ENCODE results near the gene PCYT1A.
"Not testable (repeated sequence)": the region's sequence is repeated elsewhere in the genome, so short reads cannot be mapped to it uniquely, and the experiment has no call there.

Gene PCYT1A

DNA sequence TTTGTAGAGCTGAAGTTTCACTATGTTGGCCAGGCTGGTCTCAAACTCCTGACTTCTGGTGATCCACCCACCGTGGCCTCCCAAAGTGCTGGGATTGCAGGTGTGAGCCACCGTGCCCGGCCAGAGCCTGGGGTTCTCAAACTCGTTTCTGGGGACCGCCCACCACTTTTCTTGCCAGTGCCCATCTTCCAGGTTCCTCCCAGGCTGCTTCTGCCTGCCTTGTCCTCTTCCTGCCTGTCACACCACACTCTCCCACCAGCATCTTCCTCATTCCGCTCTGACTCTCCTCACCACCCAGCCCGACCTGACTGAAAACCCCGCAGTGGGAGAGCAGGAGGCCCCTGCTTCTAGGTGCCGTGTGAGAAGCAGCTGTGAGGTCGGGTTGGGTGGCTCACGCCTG lies 33.6 kb upstream of the PCYT1A start:
- Histone ChIP-seq H3K9ac (0 out of 22 replicates have a peak overlapping the region, but pooled peaks of 1 of the 11 experiments have one; percentile 24), H3K27me3 (no peaks in the 10 kb centered on the region), H3K4me3 (no peak overlapping the region), H3K4me1 (peaks cover 13 to 67% (median 36%) of the 10 kb centered on the region in 10 experiments), H3K27ac (no peak overlapping the region; a peak in 1 of 22 replicates), H3K36me3 (no peaks in the 10 kb centered on the region; a peak in 1 of 22 replicates), H3K9me3 (replicated peaks in 1 of 11) (no peaks in the 10 kb centered on the region), H4K20me1 (no peaks in the 10 kb centered on the region; a peak in 1 of 22 replicates), H3K4me2 (peak overlapping the region in 5 of 11 experiments; percentile 14 to 80 (median 67); a peak in 8 of 22 replicates)
- TF ChIP-seq Cebpa-rat (IDR thresholded peaks at IDR 0.05) = no peak

DNA sequence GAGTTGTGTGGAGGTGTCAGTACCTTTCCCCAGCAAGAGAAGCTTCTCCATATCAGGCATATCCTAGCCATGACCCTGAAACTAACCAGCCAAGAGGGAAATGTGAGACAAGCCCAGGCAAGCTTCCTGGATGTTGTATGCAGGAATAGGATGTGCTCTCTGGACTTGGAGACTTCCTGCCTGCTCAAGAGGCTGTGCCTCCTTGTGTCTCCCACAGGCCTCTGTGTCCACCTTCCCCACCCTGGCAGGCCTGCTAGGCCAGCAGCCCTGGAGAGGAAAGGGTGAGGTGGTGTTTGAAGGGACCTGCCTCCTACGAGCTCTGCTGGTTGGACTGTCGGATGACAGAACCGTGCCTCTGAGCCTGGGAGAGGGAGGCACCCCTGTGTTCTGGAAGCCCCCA lies 32.6 kb upstream of the PCYT1A start:
- H4K20me1 ChIP-seq = no peaks in the 10 kb centered on the region; a peak in 1 of 22 replicates
- H3K36me3 ChIP-seq = peaks cover 0 to 6% (median 0%) of the 10 kb centered on the region in 11 experiments; a peak in 2 of 22 replicates
- H3K4me3 ChIP-seq = no peak overlapping the region
- peak overlapping the region in 6 of 11 experiments; percentile 68 to 91 (median 82); a peak in 9 of 22 replicates for H3K4me2 ChIP-seq
- no peak for TF ChIP-seq Cebpa-rat (IDR thresholded peaks at IDR 0.05)
- no peaks in the 10 kb centered on the region for H3K27me3 ChIP-seq
- H3K9ac ChIP-seq = 0 out of 22 replicates have a peak overlapping the region, but pooled peaks of 2 of the 11 experiments have one; percentile 11 to 27
- peak overlapping the region in 2 of 11 experiments; percentile 4 to 23; a peak in 3 of 22 replicates for H3K27ac ChIP-seq
- peaks cover 13 to 69% (median 36%) of the 10 kb centered on the region in 10 experiments for H3K4me1 ChIP-seq
- no peaks in the 10 kb centered on the region for H3K9me3 ChIP-seq (replicated peaks in 1 of 11)

DNA sequence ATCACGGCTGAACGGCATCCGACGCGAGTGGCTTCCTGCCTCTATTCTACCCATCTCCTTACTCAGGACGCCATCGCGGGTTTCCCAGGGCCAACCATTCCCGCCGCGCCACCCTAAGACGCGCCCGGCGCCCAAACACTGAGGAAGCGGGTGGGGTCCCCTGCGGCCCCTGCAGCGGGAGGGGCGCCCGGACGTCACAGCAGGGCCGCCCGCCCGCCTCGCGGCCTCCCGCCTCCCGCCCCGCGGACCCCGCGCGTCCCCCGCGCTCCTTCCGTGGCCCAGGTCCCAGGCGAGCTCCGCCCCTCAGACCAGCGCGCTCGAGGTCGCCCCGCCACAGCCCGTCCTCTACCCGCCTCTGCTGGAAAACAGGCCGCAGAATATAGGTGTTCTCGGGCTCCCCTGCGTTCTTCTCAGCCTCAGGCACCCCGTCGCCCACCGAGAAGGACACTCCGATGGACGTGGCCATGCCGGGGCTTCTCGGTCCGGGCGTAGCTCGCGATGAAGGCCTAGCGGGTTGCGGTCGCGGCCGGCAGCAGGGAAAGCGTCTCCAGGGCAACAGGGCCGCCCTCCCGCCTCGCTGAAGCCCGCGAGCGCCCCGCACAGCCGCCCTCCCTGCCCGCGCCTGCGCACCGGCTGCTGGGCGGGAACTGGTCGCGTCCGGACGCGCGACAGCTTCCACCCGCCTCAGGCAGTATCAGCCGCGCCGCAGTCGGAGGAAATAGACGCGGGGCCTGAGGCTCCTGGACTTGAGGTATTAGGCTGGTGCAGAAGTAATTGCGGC lies 30.4 kb upstream of the PCYT1A start, which contains the start of gene DYNLT2B:
TSS of gene DYNLT2B (minus strand) at position 554 of the 781 bp plus-strand sequence. CDS start at position 466, 88 bp downstream.
- TF ChIP-seq Cebpa-rat (IDR thresholded peaks at IDR 0.05) = no peak
- Histone ChIP-seq H3K36me3 (peaks cover 0 to 12% (median 0%) of the 10 kb centered on the region in 11 experiments; a peak in 3 of 22 replicates), H3K27ac (peak within 1 kb of the TSS; percentile 53 to 92 (median 89); a peak in 21 of 22 replicates), H3K4me2 (peak within 1 kb of the TSS; percentile 69 to 92 (median 84)), H3K9ac (peak within 1 kb of the TSS; percentile 80 to 94 (median 90)), H4K20me1 (no peaks in the 10 kb centered on the region), H3K27me3 (no peaks in the 10 kb centered on the region), H3K9me3 (replicated peaks in 1 of 11) (no peaks in the 10 kb centered on the region), H3K4me3 (peak within 1 kb of the TSS; percentile 69 to 94 (median 84)), H3K4me1 (peaks cover 13 to 58% (median 34%) of the 10 kb centered on the region in 10 experiments)

DNA sequence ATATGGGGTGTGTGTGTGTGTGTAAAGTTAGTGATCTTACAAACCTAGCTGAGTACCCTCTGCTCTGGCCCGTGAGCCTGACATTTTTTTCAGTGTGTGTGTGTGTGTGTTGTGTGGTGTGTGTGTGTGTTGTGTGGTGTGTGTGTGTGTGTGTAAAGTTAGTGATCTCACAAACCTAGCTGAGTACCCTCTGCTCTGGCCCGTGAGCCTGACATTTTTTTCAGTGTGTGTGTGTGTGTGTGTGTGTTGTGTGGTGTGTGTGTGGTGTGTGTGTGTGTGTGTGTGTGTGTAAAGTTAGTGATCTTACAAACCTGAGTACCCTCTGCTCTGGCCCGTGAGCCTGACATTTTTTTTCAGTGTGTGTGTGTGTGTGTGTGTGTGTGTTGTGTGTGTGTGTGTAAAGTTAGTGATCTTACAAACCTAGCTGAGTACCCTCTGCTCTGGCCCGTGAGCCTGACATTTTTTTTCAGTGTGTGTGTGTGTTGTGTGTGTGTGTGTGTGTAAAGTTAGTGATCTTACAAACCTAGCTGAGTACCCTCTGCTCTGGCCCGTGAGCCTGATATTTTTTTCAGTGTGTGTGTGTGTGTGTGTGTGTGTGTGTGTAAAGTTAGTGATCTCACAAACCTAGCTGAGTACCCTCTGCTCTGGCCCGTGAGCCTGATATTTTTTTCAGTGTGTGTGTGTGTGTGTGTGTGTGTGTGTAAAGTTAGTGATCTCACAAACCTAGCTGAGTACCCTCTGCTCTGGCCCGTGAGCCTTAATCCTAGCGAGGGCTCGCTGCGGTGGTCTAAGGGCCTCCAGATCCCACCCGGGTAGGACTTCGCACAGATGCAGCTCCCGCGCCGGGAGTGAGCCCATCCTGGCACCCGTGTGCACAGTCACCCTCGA lies 29.5 kb upstream of the PCYT1A start:
- not testable (repeated sequence) for H3K27me3 ChIP-seq; H4K20me1 ChIP-seq; H3K9me3 ChIP-seq (replicated peaks in 1 of 11)
- Histone ChIP-seq H3K4me1 (peaks cover 13 to 50% (median 32%) of the 10 kb centered on the region in 10 experiments), H3K4me2 (peak overlapping the region; percentile 69 to 92 (median 84)), H3K9ac (peak overlapping the region; percentile 80 to 94 (median 90)), H3K36me3 (peaks cover 0 to 12% (median 0%) of the 10 kb centered on the region in 11 experiments; a peak in 3 of 22 replicates), H3K4me3 (peak overlapping the region; percentile 69 to 94 (median 84)), H3K27ac (peak overlapping the region; percentile 50 to 92 (median 89); a peak in 21 of 22 replicates)

DNA sequence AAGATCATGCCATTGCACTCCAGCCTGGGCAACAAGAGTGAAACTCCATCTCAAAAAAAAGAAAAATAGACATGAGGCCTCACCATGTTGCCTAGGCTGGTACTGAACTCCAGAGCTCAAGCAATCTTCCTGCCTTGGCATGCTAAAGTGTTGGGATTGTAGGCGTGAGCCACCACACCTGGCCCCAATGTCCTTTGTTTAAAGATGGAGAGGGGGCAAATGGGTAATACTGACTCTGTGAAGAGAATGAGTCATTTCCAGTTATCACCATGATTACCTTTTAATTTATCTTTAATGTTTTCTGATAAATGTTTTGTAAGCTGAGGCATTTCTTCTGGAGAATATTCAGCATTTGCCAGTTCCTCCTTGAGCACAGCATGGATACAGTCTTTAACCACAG lies 28.3 kb upstream of the PCYT1A start:
- Histone ChIP-seq H3K4me3 (no peak overlapping the region), H3K4me1 (peaks cover 13 to 38% (median 25%) of the 10 kb centered on the region in 10 experiments), H3K9me3 (replicated peaks in 1 of 11) (no peaks in the 10 kb centered on the region), H3K4me2 (no peak overlapping the region; a peak in 1 of 22 replicates), H3K27ac (no peak overlapping the region), H3K36me3 (peaks cover 0 to 12% (median 0%) of the 10 kb centered on the region in 11 experiments; a peak in 3 of 22 replicates), H3K27me3 (no peaks in the 10 kb centered on the region), H4K20me1 (no peaks in the 10 kb centered on the region), H3K9ac (no peak overlapping the region)
- TF ChIP-seq Cebpa-rat (IDR thresholded peaks at IDR 0.05) = no peak

DNA sequence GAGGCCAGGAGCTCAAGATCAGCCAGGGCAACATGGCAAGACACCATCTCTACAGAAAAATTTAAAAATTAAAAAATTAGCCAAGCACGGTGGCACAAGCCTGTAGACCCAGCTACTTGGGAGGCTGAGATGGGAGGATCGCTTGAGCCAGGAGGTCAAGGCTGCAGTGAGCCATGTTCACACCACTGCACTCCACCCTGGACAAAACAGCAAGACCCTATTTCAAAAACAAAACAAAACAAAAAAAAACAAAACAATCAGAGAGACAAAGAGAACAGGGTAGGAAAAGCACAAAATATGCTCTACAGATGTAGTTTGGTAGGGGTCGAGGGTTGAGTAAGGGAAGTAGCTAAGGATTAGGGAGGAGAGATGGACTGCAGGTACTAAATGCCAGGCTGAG lies 27.1 kb upstream of the PCYT1A start:
- no peaks in the 10 kb centered on the region for H3K9me3 ChIP-seq (replicated peaks in 1 of 11)
- no peak overlapping the region for H3K9ac ChIP-seq
- H3K27ac ChIP-seq = no peak overlapping the region
- H3K36me3 ChIP-seq = peaks cover 0 to 12% (median 0%) of the 10 kb centered on the region in 11 experiments; a peak in 3 of 22 replicates
- H3K27me3 ChIP-seq = no peaks in the 10 kb centered on the region
- H3K4me2 ChIP-seq = no peak overlapping the region
- no peak for TF ChIP-seq Cebpa-rat (IDR thresholded peaks at IDR 0.05)
- H4K20me1 ChIP-seq = no peaks in the 10 kb centered on the region
- no peak overlapping the region for H3K4me3 ChIP-seq
- H3K4me1 ChIP-seq = peaks cover 10 to 25% (median 16%) of the 10 kb centered on the region in 10 experiments; a peak in 19 of 20 replicates

DNA sequence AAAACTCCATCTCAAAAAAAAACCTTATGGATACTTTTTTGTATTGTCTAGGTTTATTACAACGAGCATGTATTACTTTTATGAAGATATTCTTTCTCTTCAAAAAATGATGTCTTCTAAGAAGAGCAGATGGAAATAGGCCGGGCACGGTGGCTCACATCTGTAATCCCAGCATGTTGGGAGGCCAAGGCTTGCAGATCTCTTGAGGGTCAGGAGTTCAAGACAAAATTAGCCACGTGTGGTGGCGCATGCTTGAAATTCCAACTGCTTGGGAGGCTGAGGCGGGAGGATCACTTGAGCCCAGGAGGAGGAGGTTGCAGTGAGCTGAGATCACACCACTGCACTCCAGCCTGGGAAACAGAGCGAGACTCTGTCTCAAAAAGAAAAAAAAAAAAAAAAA lies 26.6 kb upstream of the PCYT1A start:
- H3K4me3 ChIP-seq; H3K27ac ChIP-seq; H3K9me3 ChIP-seq (replicated peaks in 1 of 11); H3K4me2 ChIP-seq; H3K27me3 ChIP-seq; H3K9ac ChIP-seq; H4K20me1 ChIP-seq: not testable (repeated sequence)
- peaks cover 0 to 12% (median 0%) of the 10 kb centered on the region in 11 experiments; a peak in 3 of 22 replicates for H3K36me3 ChIP-seq
- H3K4me1 ChIP-seq = peaks cover 4 to 20% (median 12%) of the 10 kb centered on the region in 10 experiments; a peak in 19 of 20 replicates

DNA sequence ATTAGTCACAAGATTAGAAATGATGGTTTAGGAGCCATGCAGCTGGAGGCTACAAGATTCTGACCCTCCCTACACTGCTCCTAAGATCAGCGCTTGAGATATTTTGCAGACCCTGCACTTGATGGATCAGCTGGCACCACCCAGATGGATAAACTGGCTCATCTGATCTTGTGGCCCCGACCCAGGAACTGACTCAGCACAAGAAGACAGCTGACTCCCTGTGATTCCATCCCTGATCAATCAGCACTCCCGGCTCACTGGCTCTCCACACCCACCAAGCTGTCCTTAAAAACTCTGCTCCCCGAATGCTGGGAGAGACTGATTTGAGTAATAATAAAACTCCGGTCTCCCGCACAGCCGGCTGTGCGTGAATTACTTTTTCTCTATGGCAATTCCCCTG lies 15.4 kb upstream of the PCYT1A start:
- not testable (repeated sequence) for H4K20me1 ChIP-seq; H3K9ac ChIP-seq; H3K27me3 ChIP-seq; H3K4me3 ChIP-seq; H3K9me3 ChIP-seq (replicated peaks in 1 of 11)
- Histone ChIP-seq H3K4me1 (peaks cover 0 to 28% (median 9%) of the 10 kb centered on the region in 10 experiments; a peak in 11 of 20 replicates), H3K36me3 (peaks cover 0 to 66% (median 26%) of the 10 kb centered on the region in 11 experiments; a peak in 16 of 22 replicates), H3K27ac (peak overlapping the region in 1 of 11 experiments; percentile 37; a peak in 1 of 22 replicates), H3K4me2 (peak overlapping the region in 5 of 11 experiments; percentile 30 to 69 (median 61); a peak in 8 of 22 replicates)

DNA sequence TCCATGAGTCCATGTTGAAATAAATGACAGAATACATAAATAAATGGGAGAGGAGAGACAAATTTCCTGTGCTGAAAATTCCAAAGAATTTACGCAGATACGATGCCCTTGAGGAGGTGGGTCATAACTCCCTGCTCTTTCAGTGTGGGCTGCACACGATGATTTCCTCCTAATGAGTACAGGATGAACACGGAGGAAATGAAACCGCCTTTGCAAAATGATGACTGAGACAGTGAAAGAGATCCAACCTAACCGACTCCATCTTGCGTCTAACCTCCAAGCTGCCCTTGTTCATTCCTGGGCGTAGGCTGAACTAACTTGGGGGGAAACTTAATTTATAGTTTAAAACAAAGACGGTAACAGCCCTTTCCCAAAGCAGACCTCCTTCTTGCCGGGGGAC lies 15.0 kb upstream of the PCYT1A start:
- H3K4me1 ChIP-seq = peaks cover 0 to 28% (median 9%) of the 10 kb centered on the region in 10 experiments; a peak in 11 of 20 replicates
- H4K20me1 ChIP-seq; H3K27ac ChIP-seq; H3K4me3 ChIP-seq; H3K27me3 ChIP-seq; H3K9me3 ChIP-seq (replicated peaks in 1 of 11); H3K9ac ChIP-seq: not testable (repeated sequence)
- H3K36me3 ChIP-seq = peaks cover 0 to 70% (median 26%) of the 10 kb centered on the region in 11 experiments; a peak in 16 of 22 replicates
- peak overlapping the region in 5 of 11 experiments; percentile 25 to 64 (median 44); a peak in 8 of 22 replicates for H3K4me2 ChIP-seq
